Erythroblast (primary cell): ENCODE results near the gene TRIM51G.
"Not testable (repeated sequence)": the region's sequence is repeated elsewhere in the genome, so short reads cannot be mapped to it uniquely, and the experiment has no call there.

Experiments used
- GATA1 ChIP-seq: IDR thresholded peaks from 2 replicates; pipeline ENCODE4 v1.6.1; 2011; ENCODE audit warnings: low read depth, mild to moderate bottlenecking, control low read depth, low read length, moderate library complexity
- POLR2A ChIP-seq: IDR thresholded peaks from 2 replicates; pipeline ENCODE4 v1.6.1; 2011; ENCODE audit warnings: mild to moderate bottlenecking, low read length

DNA sequence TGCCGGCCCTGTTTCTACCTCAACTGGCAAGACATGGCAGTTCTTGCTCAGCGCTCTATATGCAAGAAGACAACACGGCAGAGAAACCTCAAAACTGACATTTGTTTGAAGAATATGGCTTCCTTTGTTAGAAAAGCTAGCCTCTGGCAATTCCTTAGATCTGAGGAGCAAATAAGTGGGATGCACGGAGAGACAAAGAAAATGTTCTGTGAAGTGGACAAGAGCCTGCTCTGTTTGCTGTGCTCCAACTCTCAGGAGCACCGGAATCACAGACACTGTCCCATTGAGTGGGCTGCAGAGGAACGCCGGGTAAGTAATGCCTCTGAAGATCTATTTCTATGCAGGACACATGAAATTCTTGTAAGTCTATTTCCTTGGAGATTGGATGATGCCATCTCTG, 37.9 kb downstream of the TRIM51G start:
- not testable (repeated sequence) for TF ChIP-seq POLR2A, GATA1
